Ishikawa (cell line): ENCODE data around the gene SLC6A1.

Source experiments
- CEBPB ChIP-seq: IDR thresholded peaks from 2 replicates; pipeline ENCODE4 v1.6.1; 2012
- CREB1 ChIP-seq: IDR thresholded peaks from 2 replicates; pipeline ENCODE4 v1.6.1; 2012; ENCODE audit warnings: low read depth
- EGR1 ChIP-seq: IDR thresholded peaks from 2 replicates; pipeline ENCODE4 v1.6.1; 2012
- EP300 ChIP-seq: IDR thresholded peaks from 2 replicates; pipeline ENCODE4 v1.6.1; 2012; ENCODE audit warnings: borderline replicate concordance
- FOXM1 ChIP-seq: IDR thresholded peaks from 2 replicates; pipeline ENCODE4 v1.6.1; 2012; ENCODE audit warnings: low read depth, borderline replicate concordance
- RAD21 ChIP-seq: IDR thresholded peaks from 2 replicates; pipeline ENCODE4 v1.6.1; 2012; ENCODE audit warnings: low read depth
- REST ChIP-seq: IDR thresholded peaks from 2 replicates; pipeline ENCODE4 v1.6.1; 2012; ENCODE audit warnings: low read depth, mild to moderate bottlenecking
- TAF1 ChIP-seq: IDR thresholded peaks from 2 replicates; pipeline ENCODE4 v1.6.1; 2012; ENCODE audit warnings: low read depth, mild to moderate bottlenecking
- TEAD4 ChIP-seq: IDR thresholded peaks from 2 replicates; pipeline ENCODE4 v1.6.1; 2012
- USF1 ChIP-seq: IDR thresholded peaks from 2 replicates; pipeline ENCODE4 v1.6.1; 2012
- YY1 ChIP-seq: IDR thresholded peaks from 2 replicates; pipeline ENCODE4 v1.6.1; 2012; ENCODE audit warnings: low read depth
- ZBTB7A ChIP-seq: IDR thresholded peaks from 2 replicates; pipeline ENCODE4 v1.6.1; 2012; ENCODE audit warnings: low read depth
- TF ChIP-seq, protein P1 (sequence below): IDR thresholded peaks from 2 replicates; pipeline ENCODE4 v1.6.1; 2012

GRCh38 chr3:11080492-11080891 is 87.9 kb downstream of the SLC6A1 start:
- no peak for TF ChIP-seq REST
- TF ChIP-seq, protein P1, sequence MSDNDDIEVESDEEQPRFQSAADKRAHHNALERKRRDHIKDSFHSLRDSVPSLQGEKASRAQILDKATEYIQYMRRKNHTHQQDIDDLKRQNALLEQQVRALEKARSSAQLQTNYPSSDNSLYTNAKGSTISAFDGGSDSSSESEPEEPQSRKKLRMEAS: no peak
- no peak for TF ChIP-seq USF1
- TF ChIP-seq ZBTB7A: no peak
- no peak for TF ChIP-seq TEAD4
- no peak for TF ChIP-seq YY1
- TF ChIP-seq EP300: no peak
- no peak for TF ChIP-seq EGR1
- TF ChIP-seq CEBPB: no peak
- no peak for TF ChIP-seq CREB1
- TF ChIP-seq RAD21: no peak
- TF ChIP-seq TAF1: no peak
- no peak for TF ChIP-seq FOXM1
